ENCODE data around the gene B3GNT3.

The B3GNT3 gene

DNA sequence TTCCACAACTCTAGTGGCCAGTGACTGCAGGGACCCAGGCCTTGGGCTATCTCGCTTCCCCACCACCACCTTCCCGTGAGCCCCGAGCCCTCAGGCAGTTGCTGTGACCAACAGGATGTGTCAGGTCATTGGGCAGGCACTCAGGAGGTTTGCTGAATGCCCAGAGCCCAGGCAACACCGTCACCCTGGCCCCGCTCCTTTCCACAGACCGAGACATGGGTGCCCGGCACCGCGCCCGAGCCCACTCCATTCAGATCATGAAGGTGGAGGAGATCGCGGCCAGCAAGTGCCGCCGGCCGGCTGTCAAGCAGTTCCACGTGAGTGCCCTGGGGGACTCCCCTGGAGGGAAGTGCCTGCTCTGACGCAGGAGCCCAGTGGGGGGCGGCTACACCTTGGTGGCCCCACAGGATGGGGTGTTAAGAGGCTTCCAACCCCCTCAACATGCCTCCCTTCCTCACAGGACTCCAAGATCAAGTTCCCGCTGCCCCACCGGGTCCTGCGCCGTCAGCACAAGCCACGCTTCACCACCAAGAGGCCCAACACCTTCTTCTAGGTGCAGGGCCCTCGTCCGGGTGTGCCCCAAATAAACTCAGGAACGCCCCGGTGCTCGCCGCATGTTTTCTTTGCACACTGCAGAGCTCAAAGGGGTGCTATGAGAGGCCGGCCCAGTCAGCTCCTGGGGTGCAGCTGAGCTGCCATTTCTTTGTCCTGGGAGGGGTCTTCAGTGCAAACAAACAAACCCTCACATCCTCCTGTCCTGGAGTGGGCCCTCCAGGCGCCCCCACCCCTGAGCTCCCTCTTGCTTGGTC, 68.0 kb downstream of the B3GNT3 start:
- no peak for DNase-seq
